HepG2 (cell line): ENCODE measurements around the gene AADACL4. TPM values are rescaled to one million over a fixed set of nuclear protein-coding genes. Genes with fewer than 3 reads are reported as not detected.

Experiments
- AHR ChIP-seq: IDR thresholded peaks from 2 replicates; pipeline ENCODE4 v1.6.1; 2018; ENCODE audit warnings: missing genetic modification reagents, missing compliant biosample characterization
- DPF2 ChIP-seq: sonication (generic); formaldehyde crosslinking; IDR thresholded peaks from 2 replicates; pipeline ENCODE4 v1.4.0; 2020; ENCODE audit warnings: mild to moderate bottlenecking, low read depth, missing genetic modification reagents, borderline replicate concordance
- ELF3 ChIP-seq: IDR thresholded peaks from 2 replicates; pipeline ENCODE4 v1.6.1; 2016; ENCODE audit warnings: missing genetic modification reagents, missing compliant biosample characterization
- POLR2G ChIP-seq: fragments of 200-400 bp; formaldehyde crosslinking; IDR thresholded peaks from 2 replicates; pipeline ENCODE4 v1.6.1; 2018; ENCODE audit warnings: mild to moderate bottlenecking, low read depth, low read length, moderate library complexity
- SIX4 ChIP-seq: sonication (generic); formaldehyde crosslinking; IDR thresholded peaks from 2 replicates; pipeline ENCODE4 v1.4.0; 2020; ENCODE audit warnings: missing genetic modification reagents
- SOX13 ChIP-seq, 3 experiments: fragments of 450-650 bp in 1 of 3; sonication (generic) in 1 of 3; formaldehyde crosslinking in 1 of 3; IDR thresholded peaks in 2 of 3; conservative IDR thresholded peaks in 1 of 3; 2 replicates each; pipeline versions ENCODE4 v1.5.0 to v1.6.1; 2016 to 2020; ENCODE audit warnings: antibody characterized with exemption in 1 of 3, mild to moderate bottlenecking in 1 of 3, missing compliant biosample characterization in 1 of 3, missing genetic modification reagents in 1 of 3, moderate library complexity in 1 of 3
- TEAD3 ChIP-seq: optimal IDR thresholded peaks from 2 replicates; pipeline ENCODE3; 2016; ENCODE audit warnings: borderline replicate concordance
- TOE1 ChIP-seq: sonication (generic); formaldehyde crosslinking; IDR thresholded peaks from 2 replicates; pipeline ENCODE4 v1.4.0; 2020; ENCODE audit warnings: mild to moderate bottlenecking, missing genetic modification reagents
- ZNF615 ChIP-seq: sonication (generic); formaldehyde crosslinking; IDR thresholded peaks from 2 replicates; pipeline ENCODE4 v1.5.0; 2020; ENCODE audit warnings: mild to moderate bottlenecking, missing genetic modification reagents, borderline replicate concordance
- ZNF709 ChIP-seq: sonication (generic); formaldehyde crosslinking; IDR thresholded peaks from 2 replicates; pipeline ENCODE4 v1.5.0; 2020; ENCODE audit warnings: mild to moderate bottlenecking, missing genetic modification reagents
- polyA plus RNA-seq, 8 experiments: library from polyadenylated mRNA; depleted of rRNA in 3 of 8; stranded (reverse) in 7 of 8; unstranded in 1 of 8; fragments of >200 nt; fragmentation: Illumina TruSeq in 4 of 8; extraction: Trizol in 4 of 8; gene quantifications; 2 replicates each; pipeline versions ENCODE4 v1.2.1 to v1.2.3, GENCODE V29; 2011 to 2016; ENCODE audit warnings: low read depth in 4 of 8, missing spikeins in 1 of 8, mixed read lengths in 1 of 8; ENCODE audit not compliant: insufficient read depth in 1 of 8
- total RNA-seq, 5 experiments: library from RNA; depleted of rRNA; stranded (reverse); fragments of >200 nt; fragmentation: Illumina TruSeq; extraction: Trizol; gene quantifications; 2 replicates each; pipeline ENCODE4 v1.2.3, GENCODE V29; 2016; ENCODE audit warnings: low read depth in 1 of 5
- TF ChIP-seq, protein P1 (sequence below): sonication (generic); formaldehyde crosslinking; IDR thresholded peaks from 2 replicates; pipeline ENCODE4 v1.8.1; 2023; ENCODE audit warnings: mild to moderate bottlenecking, missing genetic modification reagents
- TF ChIP-seq, protein P2 (sequence below): sonication (generic); formaldehyde crosslinking; IDR thresholded peaks from 2 replicates; pipeline ENCODE4 v1.8.0; 2022; ENCODE audit warnings: low read depth, missing genetic modification reagents
- TF ChIP-seq, protein P3 (sequence below): IDR thresholded peaks from 2 replicates; pipeline ENCODE4 v1.6.1; 2016; ENCODE audit warnings: low read depth, missing genetic modification reagents, missing compliant biosample characterization
- TF ChIP-seq, protein P4 (sequence below): sonication (generic); formaldehyde crosslinking; IDR thresholded peaks from 2 replicates; pipeline ENCODE4 v1.9.0; 2021; ENCODE audit warnings: missing genetic modification reagents, borderline replicate concordance
- TF ChIP-seq, protein P5 (sequence below): IDR thresholded peaks from 2 replicates; pipeline ENCODE4 v1.6.1; 2018; ENCODE audit warnings: missing genetic modification reagents, mild to moderate bottlenecking, missing compliant biosample characterization

The AADACL4 gene
- total and polyA plus RNA-seq, 2 of the 13 experiments (the other 11 are each of a cell fraction or from before 2014, with no cell fraction given) = not detected

DNA sequence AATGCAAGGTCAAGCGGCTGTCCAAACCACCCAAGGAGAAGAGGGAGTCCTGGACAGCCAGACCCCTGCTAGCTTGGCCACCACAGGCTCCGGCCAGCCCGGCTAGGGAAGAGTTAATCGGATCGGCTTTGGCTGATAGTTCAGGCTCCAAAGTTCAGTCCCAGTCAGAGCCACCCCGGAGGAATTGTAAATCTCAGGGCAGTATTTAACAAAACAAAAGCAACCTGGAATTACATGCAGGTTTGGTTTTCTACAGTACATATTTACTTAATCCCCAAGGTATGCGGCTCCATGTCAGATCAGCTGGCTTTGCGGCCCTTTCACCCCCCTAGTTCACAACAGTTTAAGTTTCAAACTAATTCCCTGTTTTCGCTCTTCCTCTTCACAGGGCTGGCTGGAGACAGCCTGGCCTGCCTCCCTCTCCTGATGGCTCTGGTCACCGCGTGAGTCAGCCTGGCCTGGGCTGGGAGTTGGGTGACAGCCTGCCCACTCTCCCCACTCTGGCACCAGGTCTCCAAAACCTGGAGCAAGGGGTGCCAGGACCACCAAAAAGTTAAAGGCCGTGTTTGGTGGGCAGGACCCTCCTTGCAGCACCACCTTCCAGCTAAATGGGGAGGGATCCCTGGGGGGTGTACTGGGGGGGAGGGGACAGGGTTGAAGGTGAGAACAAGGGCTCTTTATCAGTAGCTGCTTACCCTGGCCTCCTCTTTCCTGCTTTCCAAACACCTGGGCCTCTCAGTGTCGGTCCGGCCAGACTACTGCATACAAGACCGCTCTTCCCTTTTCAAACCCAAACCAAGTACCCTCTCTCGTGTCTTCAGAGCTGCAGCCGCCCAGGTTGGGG, 27.8 kb upstream of the AADACL4 start (continued):
- TF ChIP-seq SOX13 (IDR thresholded peaks at IDR 0.05) (peak; percentile 77), SOX13 (CRISPR knock-in tag; conservative IDR thresholded peaks at IDR 0.05 in 1 of 2, IDR thresholded peaks at IDR 0.05 in 1 of 2) (peak in 1 of 2 experiments; percentile 95; a peak in 2 of 4 replicates), ELF3 (CRISPR knock-in tag) (peak; percentile 82), TEAD3 (CRISPR knock-in tag) (peak; percentile 98), SIX4 (CRISPR knock-in tag) (peak; percentile 73), ZNF615 (CRISPR knock-in tag) (no peak), AHR (CRISPR knock-in tag) (no peak), DPF2 (CRISPR knock-in tag) (peak; percentile 59), POLR2G (peak; percentile 94), TOE1 (CRISPR knock-in tag) (peak; percentile 84; the same call in 1 of the 2 replicates), ZNF709 (CRISPR knock-in tag) (no peak)
- TF ChIP-seq, protein P1, sequence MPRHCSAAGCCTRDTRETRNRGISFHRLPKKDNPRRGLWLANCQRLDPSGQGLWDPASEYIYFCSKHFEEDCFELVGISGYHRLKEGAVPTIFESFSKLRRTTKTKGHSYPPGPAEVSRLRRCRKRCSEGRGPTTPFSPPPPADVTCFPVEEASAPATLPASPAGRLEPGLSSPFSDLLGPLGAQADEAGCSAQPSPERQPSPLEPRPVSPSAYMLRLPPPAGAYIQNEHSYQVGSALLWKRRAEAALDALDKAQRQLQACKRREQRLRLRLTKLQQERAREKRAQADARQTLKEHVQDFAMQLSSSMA (CRISPR knock-in tag) = no peak
- TF ChIP-seq, protein P2, sequence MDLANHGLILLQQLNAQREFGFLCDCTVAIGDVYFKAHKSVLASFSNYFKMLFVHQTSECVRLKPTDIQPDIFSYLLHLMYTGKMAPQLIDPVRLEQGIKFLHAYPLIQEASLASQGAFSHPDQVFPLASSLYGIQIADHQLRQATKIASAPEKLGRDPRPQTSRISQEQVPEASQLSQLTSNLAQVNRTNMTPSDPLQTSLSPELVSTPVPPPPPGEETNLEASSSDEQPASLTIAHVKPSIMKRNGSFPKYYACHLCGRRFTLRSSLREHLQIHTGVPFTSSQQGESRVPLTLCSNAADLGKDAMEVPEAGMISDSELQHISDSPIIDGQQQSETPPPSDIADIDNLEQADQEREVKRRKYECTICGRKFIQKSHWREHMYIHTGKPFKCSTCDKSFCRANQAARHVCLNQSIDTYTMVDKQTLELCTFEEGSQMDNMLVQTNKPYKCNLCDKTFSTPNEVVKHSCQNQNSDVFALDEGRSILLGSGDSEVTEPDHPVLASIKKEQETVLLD (CRISPR knock-in tag) = no peak
- TF ChIP-seq, protein P3, sequence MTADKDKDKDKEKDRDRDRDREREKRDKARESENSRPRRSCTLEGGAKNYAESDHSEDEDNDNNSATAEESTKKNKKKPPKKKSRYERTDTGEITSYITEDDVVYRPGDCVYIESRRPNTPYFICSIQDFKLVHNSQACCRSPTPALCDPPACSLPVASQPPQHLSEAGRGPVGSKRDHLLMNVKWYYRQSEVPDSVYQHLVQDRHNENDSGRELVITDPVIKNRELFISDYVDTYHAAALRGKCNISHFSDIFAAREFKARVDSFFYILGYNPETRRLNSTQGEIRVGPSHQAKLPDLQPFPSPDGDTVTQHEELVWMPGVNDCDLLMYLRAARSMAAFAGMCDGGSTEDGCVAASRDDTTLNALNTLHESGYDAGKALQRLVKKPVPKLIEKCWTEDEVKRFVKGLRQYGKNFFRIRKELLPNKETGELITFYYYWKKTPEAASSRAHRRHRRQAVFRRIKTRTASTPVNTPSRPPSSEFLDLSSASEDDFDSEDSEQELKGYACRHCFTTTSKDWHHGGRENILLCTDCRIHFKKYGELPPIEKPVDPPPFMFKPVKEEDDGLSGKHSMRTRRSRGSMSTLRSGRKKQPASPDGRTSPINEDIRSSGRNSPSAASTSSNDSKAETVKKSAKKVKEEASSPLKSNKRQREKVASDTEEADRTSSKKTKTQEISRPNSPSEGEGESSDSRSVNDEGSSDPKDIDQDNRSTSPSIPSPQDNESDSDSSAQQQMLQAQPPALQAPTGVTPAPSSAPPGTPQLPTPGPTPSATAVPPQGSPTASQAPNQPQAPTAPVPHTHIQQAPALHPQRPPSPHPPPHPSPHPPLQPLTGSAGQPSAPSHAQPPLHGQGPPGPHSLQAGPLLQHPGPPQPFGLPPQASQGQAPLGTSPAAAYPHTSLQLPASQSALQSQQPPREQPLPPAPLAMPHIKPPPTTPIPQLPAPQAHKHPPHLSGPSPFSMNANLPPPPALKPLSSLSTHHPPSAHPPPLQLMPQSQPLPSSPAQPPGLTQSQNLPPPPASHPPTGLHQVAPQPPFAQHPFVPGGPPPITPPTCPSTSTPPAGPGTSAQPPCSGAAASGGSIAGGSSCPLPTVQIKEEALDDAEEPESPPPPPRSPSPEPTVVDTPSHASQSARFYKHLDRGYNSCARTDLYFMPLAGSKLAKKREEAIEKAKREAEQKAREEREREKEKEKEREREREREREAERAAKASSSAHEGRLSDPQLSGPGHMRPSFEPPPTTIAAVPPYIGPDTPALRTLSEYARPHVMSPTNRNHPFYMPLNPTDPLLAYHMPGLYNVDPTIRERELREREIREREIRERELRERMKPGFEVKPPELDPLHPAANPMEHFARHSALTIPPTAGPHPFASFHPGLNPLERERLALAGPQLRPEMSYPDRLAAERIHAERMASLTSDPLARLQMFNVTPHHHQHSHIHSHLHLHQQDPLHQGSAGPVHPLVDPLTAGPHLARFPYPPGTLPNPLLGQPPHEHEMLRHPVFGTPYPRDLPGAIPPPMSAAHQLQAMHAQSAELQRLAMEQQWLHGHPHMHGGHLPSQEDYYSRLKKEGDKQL (CRISPR knock-in tag) = peak; percentile 81; the same call in 1 of the 2 replicates
- TF ChIP-seq, protein P4, sequence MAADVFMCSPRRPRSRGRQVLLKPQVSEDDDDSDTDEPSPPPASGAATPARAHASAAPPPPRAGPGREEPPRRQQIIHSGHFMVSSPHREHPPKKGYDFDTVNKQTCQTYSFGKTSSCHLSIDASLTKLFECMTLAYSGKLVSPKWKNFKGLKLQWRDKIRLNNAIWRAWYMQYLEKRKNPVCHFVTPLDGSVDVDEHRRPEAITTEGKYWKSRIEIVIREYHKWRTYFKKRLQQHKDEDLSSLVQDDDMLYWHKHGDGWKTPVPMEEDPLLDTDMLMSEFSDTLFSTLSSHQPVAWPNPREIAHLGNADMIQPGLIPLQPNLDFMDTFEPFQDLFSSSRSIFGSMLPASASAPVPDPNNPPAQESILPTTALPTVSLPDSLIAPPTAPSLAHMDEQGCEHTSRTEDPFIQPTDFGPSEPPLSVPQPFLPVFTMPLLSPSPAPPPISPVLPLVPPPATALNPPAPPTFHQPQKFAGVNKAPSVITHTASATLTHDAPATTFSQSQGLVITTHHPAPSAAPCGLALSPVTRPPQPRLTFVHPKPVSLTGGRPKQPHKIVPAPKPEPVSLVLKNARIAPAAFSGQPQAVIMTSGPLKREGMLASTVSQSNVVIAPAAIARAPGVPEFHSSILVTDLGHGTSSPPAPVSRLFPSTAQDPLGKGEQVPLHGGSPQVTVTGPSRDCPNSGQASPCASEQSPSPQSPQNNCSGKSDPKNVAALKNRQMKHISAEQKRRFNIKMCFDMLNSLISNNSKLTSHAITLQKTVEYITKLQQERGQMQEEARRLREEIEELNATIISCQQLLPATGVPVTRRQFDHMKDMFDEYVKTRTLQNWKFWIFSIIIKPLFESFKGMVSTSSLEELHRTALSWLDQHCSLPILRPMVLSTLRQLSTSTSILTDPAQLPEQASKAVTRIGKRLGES (CRISPR knock-in tag) = no peak
- TF ChIP-seq, protein P5, sequence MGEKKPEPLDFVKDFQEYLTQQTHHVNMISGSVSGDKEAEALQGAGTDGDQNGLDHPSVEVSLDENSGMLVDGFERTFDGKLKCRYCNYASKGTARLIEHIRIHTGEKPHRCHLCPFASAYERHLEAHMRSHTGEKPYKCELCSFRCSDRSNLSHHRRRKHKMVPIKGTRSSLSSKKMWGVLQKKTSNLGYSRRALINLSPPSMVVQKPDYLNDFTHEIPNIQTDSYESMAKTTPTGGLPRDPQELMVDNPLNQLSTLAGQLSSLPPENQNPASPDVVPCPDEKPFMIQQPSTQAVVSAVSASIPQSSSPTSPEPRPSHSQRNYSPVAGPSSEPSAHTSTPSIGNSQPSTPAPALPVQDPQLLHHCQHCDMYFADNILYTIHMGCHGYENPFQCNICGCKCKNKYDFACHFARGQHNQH (CRISPR knock-in tag) = peak; percentile 67
